Liver (tissue), 9 donors: ENCODE data around the gene TMEM183A. TPM values are rescaled to one million over a fixed set of nuclear protein-coding genes. Genes with fewer than 3 reads are reported as not detected.

Experiments
- DNase-seq: peaks from one replicate; pipeline ENCODE4 v3.0.0-alpha.2; 2017; ENCODE audit warnings: low spot score
- H3K27ac ChIP-seq, 2 donors: one replicate each; pipeline ENCODE4 v1.7.0; 2013; ENCODE audit warnings: inconsistent platforms in 2 of 2, low read length in 2 of 2, control low read depth in 1 of 2, low read depth in 1 of 2, mild to moderate bottlenecking in 1 of 2
- H3K27me3 ChIP-seq, 4 donors: one replicate each; pipeline versions ENCODE4 v1.6.1 to v1.7.0; 2013; ENCODE audit warnings: low read length in 3 of 4, inconsistent platforms in 1 of 4, mild to moderate bottlenecking in 1 of 4, moderate library complexity in 1 of 4; ENCODE audit not compliant: control insufficient read depth in 4 of 4, insufficient read depth in 4 of 4
- H3K36me3 ChIP-seq, 4 donors: one replicate each; pipeline versions ENCODE4 v1.6.1 to v1.7.0; 2013; ENCODE audit warnings: low read length in 3 of 4, mild to moderate bottlenecking in 3 of 4, low read depth in 1 of 4, moderate library complexity in 1 of 4; ENCODE audit not compliant: control insufficient read depth in 4 of 4, insufficient read depth in 3 of 4
- H3K4me1 ChIP-seq, 4 donors: one replicate each; pipeline versions ENCODE4 v1.6.1 to v1.7.0; 2013; ENCODE audit warnings: low read length in 3 of 4, mild to moderate bottlenecking in 3 of 4, moderate library complexity in 1 of 4; ENCODE audit not compliant: control insufficient read depth in 4 of 4, insufficient read depth in 4 of 4
- H3K4me3 ChIP-seq, 3 donors: one replicate each; pipeline versions ENCODE4 v1.6.1 to v1.7.0; 2013; ENCODE audit warnings: low read length in 3 of 3, control low read depth in 1 of 3, low read depth in 1 of 3, mild to moderate bottlenecking in 1 of 3
- H3K9ac ChIP-seq, 2 donors: one replicate each; pipeline ENCODE4 v1.7.0; 2013; ENCODE audit warnings: low read length in 2 of 2, mild to moderate bottlenecking in 2 of 2, moderate library complexity in 2 of 2, control low read depth in 1 of 2, low read depth in 1 of 2
- H3K9me3 ChIP-seq, 4 donors: one replicate each; pipeline versions ENCODE4 v1.6.1 to v1.7.0; 2013; ENCODE audit warnings: low read length in 3 of 4; ENCODE audit not compliant: control insufficient read depth in 4 of 4
- ATF3 ChIP-seq: IDR thresholded peaks from 2 replicates; pipeline ENCODE4 v1.6.1; 2016; ENCODE audit warnings: antibody characterized with exemption
- CTCF ChIP-seq: fragments of 150-350 bp; IDR thresholded peaks from 2 replicates; pipeline ENCODE4 v1.5.1; 2017; ENCODE audit warnings: improper control_type of control experiment, low read depth, low read length; ENCODE audit not compliant: missing input control
- EGR1 ChIP-seq, 2 donors: IDR thresholded peaks; 2 replicates each; pipeline ENCODE4 v1.6.1; 2016 to 2018; ENCODE audit warnings: antibody characterized with exemption in 2 of 2, low read depth in 2 of 2
- FOXA1 ChIP-seq: IDR thresholded peaks from 2 replicates; pipeline ENCODE4 v1.6.1; 2016; ENCODE audit warnings: antibody characterized with exemption
- GABPA ChIP-seq, 2 donors: IDR thresholded peaks in 1 of 2; conservative IDR thresholded peaks in 1 of 2; 2 replicates each; pipeline ENCODE4 v1.6.1; 2016; ENCODE audit warnings: antibody characterized with exemption in 2 of 2, mild to moderate bottlenecking in 1 of 2, moderate library complexity in 1 of 2
- HNF4A ChIP-seq, 2 donors: conservative IDR thresholded peaks; 2 replicates each; pipeline ENCODE4 v1.6.1; 2016; ENCODE audit warnings: antibody characterized with exemption in 2 of 2, mild to moderate bottlenecking in 2 of 2
- JUND ChIP-seq, 2 donors: IDR thresholded peaks; 2 replicates each; pipeline ENCODE4 v1.6.1; 2016; ENCODE audit warnings: antibody characterized with exemption in 2 of 2
- MAX ChIP-seq: IDR thresholded peaks from 2 replicates; pipeline ENCODE4 v1.6.1; 2016; ENCODE audit warnings: antibody characterized with exemption
- REST ChIP-seq: IDR thresholded peaks from 2 replicates; pipeline ENCODE4 v1.6.1; 2016; ENCODE audit warnings: antibody characterized with exemption, mild to moderate bottlenecking
- SP1 ChIP-seq: IDR thresholded peaks from 2 replicates; pipeline ENCODE4 v1.6.1; 2018; ENCODE audit warnings: antibody characterized with exemption, mild to moderate bottlenecking
- YY1 ChIP-seq: IDR thresholded peaks from 2 replicates; pipeline ENCODE4 v1.6.1; 2016; ENCODE audit warnings: antibody characterized with exemption, mild to moderate bottlenecking
- ZBTB33 ChIP-seq: IDR thresholded peaks from 2 replicates; pipeline ENCODE4 v1.6.1; 2016; ENCODE audit warnings: antibody characterized with exemption
- WGBS: extraction: QIAGEN DNeasy Blood & Tissue Kit; methylation state at CpG from one replicate; pipeline ENCODE4 v1.1.7; 2013; 5-methylcytosine and 5-hydroxymethylcytosine counted together
- polyA plus RNA-seq, 2 donors: library from polyadenylated mRNA; stranded (reverse) in 1 of 2; unstranded in 1 of 2; fragments of 200-250 nt in 1 of 2; fragments of >200 nt in 1 of 2; fragmentation: Nextera tagmentation in 1 of 2; extraction: Ambion mirVana in 1 of 2; gene quantifications; one replicate each; pipeline versions ENCODE4 v1.2.1 to v1.2.3, GENCODE V29; 2013 to 2015
- total RNA-seq, 2 donors: library from RNA; depleted of rRNA; stranded (reverse); fragments of >200 nt; gene quantifications; one replicate each; pipeline ENCODE4 v1.2.3, GENCODE V29; 2014
- donor health status: healthy.
- donor health status: healthy.
- donor health status: healthy.
- donor health status: healthy.
- donor health status: healthy.

TMEM183A gene
- 10 to 100 TPM; 46.6 to 48.9 TPM for total RNA-seq
- polyA plus RNA-seq: 10 to 100 TPM; 21.0 to 24.3 TPM

- Histone ChIP-seq H3K4me1 (peaks cover 3 to 19% (median 11%) of the 10 kb centered on the region in 4 donors), H3K9ac (peak within 1 kb of the TSS; percentile 4 to 90), H3K9me3 (no peaks in the 10 kb centered on the region), H3K4me3 (peak within 1 kb of the TSS; percentile 82 to 94 (median 85)), H3K27ac (peak within 1 kb of the TSS; percentile 77 to 87), H3K36me3 (peaks cover 6 to 18% (median 10%) of the 10 kb centered on the region in 4 donors), H3K27me3 (no peaks in the 10 kb centered on the region)
- TF ChIP-seq GABPA (IDR thresholded peaks at IDR 0.05 in 1 of 2, conservative IDR thresholded peaks at IDR 0.05 in 1 of 2) (peak in 1 of 2 donors; percentile 39), MAX (peak; percentile 46), EGR1 (IDR thresholded peaks at IDR 0.05; ENCODE audit: low read depth in 2 of 2) (no peak), HNF4A (conservative IDR thresholded peaks at IDR 0.05) (peak in 1 of 2 donors; percentile 7), YY1 (peak; percentile 78), REST (peak; percentile 97), ATF3 (no peak), SP1 (peak; percentile 88), ZBTB33 (peak; percentile 99)
- WGBS: under 1% methylated on average over 78 of the region's 78 CpGs
- DNase-seq: peak; percentile 96
Observed at GRCh38 chr1:203006948-203007871, at the start of gene TMEM183A. Gene TMEM183A, plus strand, starts transcription at chr1:203007374. Its CDS starts 92 bp downstream, at chr1:203007466.

- peak within 1 kb of the TSS; percentile 85 to 94 (median 87) for H3K4me3 ChIP-seq
- H3K9me3 ChIP-seq: no peaks in the 10 kb centered on the region
- TF ChIP-seq JUND (IDR thresholded peaks at IDR 0.05) (no peak), GABPA (IDR thresholded peaks at IDR 0.05 in 1 of 2, conservative IDR thresholded peaks at IDR 0.05 in 1 of 2) (peak in 1 of 2 donors; percentile 72), SP1 (peak; percentile 34), CTCF (peak; percentile 30), FOXA1 (no peak)
- peak within 1 kb of the TSS; percentile 78 to 88 for H3K27ac ChIP-seq
- DNase-seq: peak; percentile 94
- H3K36me3 ChIP-seq: peaks cover 0 to 16% (median 7%) of the 10 kb centered on the region in 4 donors
- under 1% methylated on average over 86 of the region's 86 CpGs for WGBS
- H3K27me3 ChIP-seq: no peaks in the 10 kb centered on the region
- peaks cover 14 to 49% (median 35%) of the 10 kb centered on the region in 4 donors for H3K4me1 ChIP-seq
- H3K9ac ChIP-seq: peak within 1 kb of the TSS; percentile 86 to 87
Observed at GRCh38 chr1:202957733-202958543, 49.2 kb upstream of the TMEM183A start, which contains the start of gene ADIPOR1. Gene ADIPOR1, minus strand, starts transcription at chr1:202958312. Its CDS starts 7,242 bp downstream, at chr1:202951070.
